GM19324 (cell line): ENCODE results near the gene MAD2L2.

Experiments used
- ATAC-seq: cut with Tn5 transposase; IDR thresholded peaks from one replicate; pipeline ENCODE4 v1.9.1; 2021; ENCODE audit warnings: mild to moderate bottlenecking, moderate library complexity; ENCODE audit not compliant: unreplicated experiment, low FRiP score

The MAD2L2 gene

GRCh38 chr1:11639372-11639771, 41.6 kb downstream of the MAD2L2 start:
- ATAC-seq = no peak

GRCh38 chr1:11638121-11638520, 42.8 kb downstream of the MAD2L2 start:
- ATAC-seq = no peak

DNA sequence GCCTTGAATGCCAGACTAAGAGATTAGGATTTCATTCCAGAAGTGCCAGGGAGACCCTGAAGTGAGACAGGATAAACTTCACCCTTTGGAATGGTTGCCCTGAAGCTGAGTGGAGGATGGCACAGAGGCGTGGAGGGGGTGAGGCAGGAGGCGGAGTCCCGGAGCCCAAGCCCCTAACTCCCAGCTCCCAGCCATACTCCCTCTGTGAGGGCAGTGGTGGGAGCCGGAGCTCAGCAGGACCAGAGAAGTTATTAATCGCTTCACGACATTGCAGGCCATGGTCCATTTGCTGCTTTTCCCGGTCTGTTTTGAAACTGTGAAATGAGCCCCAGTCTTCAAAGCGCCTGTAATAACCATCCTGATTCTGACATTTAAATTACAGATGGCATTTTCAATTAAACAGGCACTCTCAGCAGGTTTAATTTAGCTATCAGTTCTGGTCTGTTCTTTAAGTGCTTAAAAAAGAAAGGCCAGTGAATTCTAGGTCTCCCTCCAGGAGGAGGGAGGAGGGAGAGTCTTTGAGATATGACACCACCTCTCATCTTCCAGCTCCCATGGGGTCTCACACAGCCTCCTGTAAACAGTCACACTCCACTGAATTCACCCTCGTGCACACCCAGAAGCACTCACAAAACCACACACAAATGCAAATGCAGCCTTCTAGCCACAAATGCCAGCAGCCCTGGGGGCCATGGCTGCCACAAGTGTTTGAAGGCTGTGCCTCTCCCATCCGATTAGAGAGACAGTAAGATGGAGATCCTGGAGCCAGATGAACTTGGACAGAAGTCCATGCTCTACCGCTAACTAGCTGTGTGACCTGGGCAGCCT, 46.4 kb downstream of the MAD2L2 start:
- ATAC-seq = no peak

GRCh38 chr1:11629184-11630016, 51.5 kb downstream of the MAD2L2 start:
- ATAC-seq = no peak

DNA sequence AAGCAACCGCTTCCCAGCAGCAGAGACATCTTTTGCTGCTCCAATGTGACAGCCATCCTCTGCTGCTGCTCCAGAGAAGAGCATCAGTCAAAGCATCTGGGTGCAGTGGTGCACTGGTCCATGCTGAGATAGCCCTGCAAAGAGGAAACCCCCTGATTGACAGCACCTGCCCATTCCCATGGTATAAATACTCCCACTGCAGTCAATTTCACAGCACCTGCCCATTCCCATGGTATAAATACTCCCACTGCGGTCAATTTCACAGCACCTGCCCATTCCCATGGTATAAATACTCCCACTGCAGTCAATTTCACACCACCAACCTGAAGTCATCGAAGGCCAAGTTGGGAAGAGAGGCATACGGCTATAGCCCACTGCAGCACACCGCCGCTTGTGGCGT, 52.2 kb downstream of the MAD2L2 start:
- ATAC-seq = no peak

- no peak for ATAC-seq
Measured at GRCh38 chr1:11626551-11626950, 54.4 kb downstream of the MAD2L2 start.
